KOPT-K1 (cell line): ENCODE measurements around the gene PARD6B.

ENCODE experiments used
- H3K27ac ChIP-seq: fragments of 200-600 bp; sonication (generic); 2 replicates; pipeline ENCODE4 v1.5.1; 2016; ENCODE audit warnings: antibody characterized with exemption, mild to moderate bottlenecking, low read depth, low read length; ENCODE audit not compliant: poor library complexity, severe bottlenecking
- H3K36me3 ChIP-seq: fragments of 200-600 bp; sonication (generic); 2 replicates; pipeline ENCODE4 v1.5.1; 2017; ENCODE audit warnings: antibody characterized with exemption, mild to moderate bottlenecking, low read length, moderate library complexity; ENCODE audit not compliant: insufficient read depth
- H3K9me3 ChIP-seq: fragments of 200-600 bp; sonication (generic); 2 replicates; pipeline ENCODE4 v1.5.1; 2017; ENCODE audit warnings: antibody characterized with exemption, low read length, mild to moderate bottlenecking; ENCODE audit not compliant: insufficient read depth, poor library complexity, severe bottlenecking

PARD6B gene, protein sequence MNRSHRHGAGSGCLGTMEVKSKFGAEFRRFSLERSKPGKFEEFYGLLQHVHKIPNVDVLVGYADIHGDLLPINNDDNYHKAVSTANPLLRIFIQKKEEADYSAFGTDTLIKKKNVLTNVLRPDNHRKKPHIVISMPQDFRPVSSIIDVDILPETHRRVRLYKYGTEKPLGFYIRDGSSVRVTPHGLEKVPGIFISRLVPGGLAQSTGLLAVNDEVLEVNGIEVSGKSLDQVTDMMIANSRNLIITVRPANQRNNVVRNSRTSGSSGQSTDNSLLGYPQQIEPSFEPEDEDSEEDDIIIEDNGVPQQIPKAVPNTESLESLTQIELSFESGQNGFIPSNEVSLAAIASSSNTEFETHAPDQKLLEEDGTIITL

DNA sequence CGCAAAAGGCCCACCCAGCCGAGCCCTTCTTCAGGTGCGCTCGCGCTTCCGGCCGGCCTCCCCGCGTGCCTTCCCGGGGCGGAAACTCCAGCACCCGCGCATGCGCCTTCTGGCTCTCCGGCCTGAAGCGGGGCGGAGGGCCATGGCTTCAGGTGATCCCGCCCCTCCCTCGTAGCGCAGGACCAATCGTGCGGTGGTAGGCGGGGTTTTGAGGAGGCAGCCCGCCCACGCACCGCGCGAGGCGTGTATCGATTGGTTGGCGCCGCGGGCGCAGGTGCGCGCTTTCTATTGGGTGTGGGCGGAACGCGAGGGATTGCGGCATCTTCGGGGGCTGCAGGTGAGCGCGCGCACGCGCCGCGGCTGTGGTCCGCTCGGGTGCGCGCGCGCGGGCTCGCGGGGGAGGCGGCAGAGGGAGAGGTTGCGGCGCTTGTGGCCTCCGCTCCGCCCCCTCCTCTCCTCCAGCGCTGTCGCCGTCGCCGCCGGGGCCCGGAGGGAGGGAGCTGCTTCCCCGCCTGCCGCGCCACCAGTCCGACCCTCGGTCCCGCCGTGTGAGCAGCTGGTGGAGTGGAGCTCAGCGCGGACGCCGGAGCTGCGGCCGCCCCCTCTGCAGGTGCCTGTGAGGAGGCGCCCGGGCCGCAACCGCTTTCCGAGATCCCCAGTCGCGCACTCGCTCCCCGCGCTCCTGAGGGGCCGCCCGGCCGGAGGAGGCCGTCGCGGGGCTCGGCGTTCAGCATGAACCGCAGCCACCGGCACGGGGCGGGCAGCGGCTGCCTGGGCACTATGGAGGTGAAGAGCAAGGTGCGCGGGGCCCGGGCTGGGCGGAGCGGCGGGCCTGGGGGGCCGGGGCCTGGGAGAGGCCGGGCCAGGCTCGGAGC lies at the start of gene PARD6B:
TSS of gene PARD6B (plus strand) at position 526 of the 875 bp plus-strand sequence. CDS start at position 733, 207 bp downstream.
- Histone ChIP-seq H3K9me3 (no peaks in the 10 kb centered on the region), H3K36me3 (no peaks in the 10 kb centered on the region), H3K27ac (peak within 1 kb of the TSS; percentile 54)

DNA sequence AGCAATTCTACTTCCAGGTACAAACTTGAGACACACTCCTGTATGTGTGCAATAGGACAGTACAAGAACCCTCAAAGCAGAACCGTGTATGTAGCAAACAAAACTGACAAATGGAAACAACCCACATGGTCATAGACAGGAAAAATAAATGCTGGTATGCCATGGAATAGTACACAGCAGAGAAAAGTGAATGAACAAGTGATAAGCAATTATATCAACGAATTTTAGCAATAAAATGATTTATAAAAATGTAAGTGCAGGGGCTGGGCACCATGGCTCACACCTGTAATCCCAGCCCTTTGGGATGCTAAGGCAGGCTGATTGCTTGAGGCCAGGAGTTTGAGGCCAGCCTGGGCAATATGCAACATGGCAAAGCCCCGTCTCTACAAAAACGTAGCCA lies 49.3 kb upstream of the PARD6B start:
- H3K36me3 ChIP-seq = no peaks in the 10 kb centered on the region
- no peaks in the 10 kb centered on the region for H3K9me3 ChIP-seq
- H3K27ac ChIP-seq = no peak overlapping the region

DNA sequence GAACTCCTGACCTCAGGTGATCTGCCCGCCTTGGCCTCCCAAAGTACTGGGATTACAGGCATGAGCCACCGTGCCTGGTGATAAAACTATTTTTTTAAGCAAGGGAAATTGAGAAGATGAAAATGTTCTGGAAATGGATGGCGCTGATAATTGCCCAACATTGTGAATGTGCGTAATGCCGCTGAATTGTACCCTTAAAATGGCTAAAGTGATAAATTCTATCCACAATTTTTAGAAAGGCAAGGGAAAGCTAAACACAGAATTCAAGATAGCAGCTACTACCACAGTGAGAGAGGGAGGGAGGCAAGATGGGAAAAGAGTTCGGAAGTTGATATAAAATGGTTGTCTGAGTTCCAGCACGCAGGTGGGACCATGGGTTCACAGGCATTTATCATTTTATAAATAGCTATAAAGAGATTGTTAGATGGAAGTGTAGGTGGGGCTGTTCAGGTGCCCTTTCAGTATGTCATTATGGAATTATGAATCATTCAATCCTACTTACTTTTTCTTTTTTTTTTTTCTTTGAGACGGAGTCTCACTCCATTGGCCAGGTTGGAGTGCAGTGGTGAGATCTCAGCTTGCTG lies 48.3 kb upstream of the PARD6B start:
- H3K36me3 ChIP-seq = no peaks in the 10 kb centered on the region
- no peak overlapping the region for H3K27ac ChIP-seq
- H3K9me3 ChIP-seq = no peaks in the 10 kb centered on the region

DNA sequence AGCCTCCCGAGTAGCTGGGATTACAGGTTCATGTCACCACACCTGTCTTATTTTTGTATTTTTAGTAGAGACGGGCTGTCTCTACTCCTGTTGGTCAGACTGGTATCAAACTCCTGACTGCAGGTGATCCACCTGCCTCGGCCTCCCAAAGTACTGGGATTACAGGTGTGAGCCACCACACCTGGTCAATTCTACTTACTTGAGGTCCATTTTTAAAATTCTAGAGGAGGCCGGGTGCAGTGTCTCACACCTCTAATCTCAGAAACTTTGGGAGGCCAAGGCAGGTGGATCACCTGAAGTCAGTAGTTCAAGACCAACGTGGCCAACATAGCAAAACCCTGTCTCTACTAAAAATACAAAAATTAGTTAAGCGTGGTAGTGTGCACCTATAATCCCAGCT lies 47.8 kb upstream of the PARD6B start:
- Histone ChIP-seq H3K9me3 (no peaks in the 10 kb centered on the region), H3K36me3 (no peaks in the 10 kb centered on the region), H3K27ac (no peak overlapping the region)

DNA sequence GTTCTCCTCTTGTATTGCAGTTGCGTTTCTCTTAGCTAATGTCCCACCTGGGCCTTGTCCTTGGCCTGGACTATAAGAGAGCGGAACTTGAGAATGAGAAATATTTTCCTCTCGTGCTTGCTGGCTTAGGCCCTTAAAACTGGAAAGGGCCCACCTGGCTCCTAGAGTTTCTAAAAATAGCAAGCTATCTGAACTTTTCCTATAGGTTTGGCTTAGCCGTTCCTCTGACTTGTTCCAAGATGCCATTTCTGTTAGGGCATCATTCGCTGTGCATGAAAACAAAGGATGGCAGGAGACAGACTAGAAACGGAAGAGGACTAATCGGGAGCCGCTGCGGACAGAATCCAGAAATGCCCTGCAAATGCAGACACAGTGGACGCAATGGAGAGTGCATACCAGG lies 44.6 kb upstream of the PARD6B start:
- Histone ChIP-seq H3K36me3 (no peaks in the 10 kb centered on the region), H3K9me3 (no peaks in the 10 kb centered on the region), H3K27ac (no peak overlapping the region)

DNA sequence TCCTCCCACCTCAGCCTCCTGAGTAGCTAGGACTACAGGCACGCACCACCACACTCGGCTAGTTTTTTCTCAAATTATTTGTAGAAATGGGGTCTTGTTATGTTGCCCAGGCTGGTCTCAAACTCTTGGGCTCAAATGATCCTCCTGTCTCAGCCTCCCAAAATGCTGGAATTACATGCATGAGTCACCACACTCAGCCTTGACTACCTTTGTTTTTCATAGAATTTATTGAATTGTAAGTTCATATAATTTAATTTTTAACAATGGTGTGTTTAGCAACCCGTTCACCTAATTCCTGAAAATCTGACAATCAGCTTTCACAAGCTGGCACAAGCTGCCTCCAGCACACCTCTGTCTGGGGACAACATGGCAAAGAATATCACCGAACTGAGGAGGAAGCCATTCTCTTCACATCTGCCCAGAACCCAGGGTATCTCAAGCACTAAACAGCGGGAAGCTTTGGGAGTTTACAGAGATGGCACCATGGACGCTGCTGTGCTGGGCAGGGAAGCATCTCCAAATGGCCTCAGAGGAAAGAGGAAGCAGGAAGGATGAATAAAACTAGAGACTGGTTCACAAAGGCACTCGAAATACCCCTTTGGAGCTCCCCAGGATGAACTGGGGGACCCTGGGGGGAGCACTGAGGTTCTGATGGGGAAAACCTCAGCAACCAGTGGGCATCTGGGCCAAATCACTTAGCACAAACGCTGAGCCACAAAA lies 43.0 kb upstream of the PARD6B start:
- H3K36me3 ChIP-seq = no peaks in the 10 kb centered on the region
- H3K27ac ChIP-seq = no peak overlapping the region
- H3K9me3 ChIP-seq = no peaks in the 10 kb centered on the region

DNA sequence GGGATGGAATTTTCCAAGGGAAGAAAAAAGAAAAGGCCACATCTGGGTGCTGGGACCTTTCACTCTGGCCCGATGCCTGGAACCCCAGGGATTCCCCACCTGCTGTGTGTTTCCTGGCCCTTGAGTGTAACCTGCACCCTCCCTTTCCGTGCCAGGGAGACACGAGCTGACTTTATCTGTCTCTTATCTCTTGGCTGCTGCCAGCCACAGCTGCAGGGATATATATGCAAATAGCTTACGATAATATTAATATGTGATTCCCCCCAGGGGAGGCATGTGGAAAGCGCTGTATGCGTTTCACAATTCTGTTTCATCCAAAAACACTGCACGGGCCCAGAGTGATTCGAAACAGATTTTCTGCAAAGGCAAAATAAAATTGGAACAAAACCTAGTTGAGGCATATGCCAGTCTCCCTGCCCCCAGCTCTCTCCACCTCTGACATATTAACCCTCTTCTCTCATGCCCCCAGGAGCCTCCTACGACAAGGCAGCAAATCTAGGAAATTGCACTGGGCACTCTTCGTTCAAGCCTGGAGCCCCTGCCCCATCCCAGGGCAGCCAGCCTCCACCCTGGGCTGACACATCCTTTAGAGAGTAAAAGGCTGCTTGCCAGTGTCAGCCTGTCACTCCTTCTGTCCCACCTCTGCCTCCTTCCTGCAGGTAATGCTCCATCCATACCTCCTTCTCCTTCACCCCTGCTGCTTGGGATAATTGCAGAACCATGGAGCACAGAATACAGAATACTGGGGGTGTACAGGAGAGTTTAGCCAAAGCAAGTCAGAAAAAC lies 41.3 kb upstream of the PARD6B start:
- H3K27ac ChIP-seq = no peak overlapping the region
- H3K9me3 ChIP-seq = no peaks in the 10 kb centered on the region
- H3K36me3 ChIP-seq = no peaks in the 10 kb centered on the region

DNA sequence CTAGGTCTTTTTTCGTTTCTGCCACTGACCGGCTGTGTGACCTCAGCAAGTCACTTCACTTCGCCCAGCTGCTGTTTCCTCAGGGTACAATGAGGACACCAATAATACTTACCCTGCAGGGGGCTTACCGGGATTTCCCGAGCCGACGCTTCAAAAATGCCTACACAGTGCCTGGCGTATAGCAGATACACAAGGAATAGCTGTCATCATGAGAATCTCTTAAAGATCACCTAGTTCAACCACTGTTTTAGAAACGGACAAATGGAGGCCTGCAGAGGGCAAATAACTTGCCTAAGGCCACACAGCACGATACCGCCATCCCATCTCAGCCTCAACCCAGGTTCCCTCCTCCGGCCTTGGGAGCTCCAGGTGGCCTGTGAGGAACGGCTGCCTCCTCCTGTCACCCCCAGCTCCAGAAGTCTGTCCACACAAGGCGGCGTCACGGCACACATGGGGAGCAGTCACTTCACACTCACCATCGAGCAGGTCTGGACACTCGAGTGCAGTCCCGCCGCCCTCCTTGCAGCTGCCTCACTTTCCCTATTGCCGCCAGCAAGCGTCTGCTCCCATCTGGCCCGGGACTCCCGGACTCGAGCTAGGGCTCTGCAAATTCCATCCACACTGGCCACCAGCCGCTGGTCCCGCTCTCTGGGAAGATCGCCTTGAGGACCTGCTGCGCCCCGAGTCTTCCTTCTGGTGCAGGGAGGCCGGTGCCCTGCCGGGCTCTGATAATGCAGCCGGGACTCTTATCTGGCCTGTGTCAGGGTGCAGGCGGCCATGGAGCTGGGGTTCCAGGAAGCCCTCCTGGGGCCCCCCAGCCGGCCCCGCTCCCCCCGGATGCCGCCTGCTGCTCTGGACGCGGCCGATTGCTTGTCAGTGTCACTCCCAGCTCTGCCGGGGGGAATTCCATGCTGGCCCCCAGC lies 40.5 kb upstream of the PARD6B start, which contains the start of gene RIPOR3:
TSS of gene RIPOR3 (minus strand) at position 893 of the 923 bp plus-strand sequence. CDS start at position 479, 414 bp downstream.
- H3K27ac ChIP-seq = no peak within 1 kb of the TSS
- no peaks in the 10 kb centered on the region for H3K9me3 ChIP-seq
- no peaks in the 10 kb centered on the region for H3K36me3 ChIP-seq

DNA sequence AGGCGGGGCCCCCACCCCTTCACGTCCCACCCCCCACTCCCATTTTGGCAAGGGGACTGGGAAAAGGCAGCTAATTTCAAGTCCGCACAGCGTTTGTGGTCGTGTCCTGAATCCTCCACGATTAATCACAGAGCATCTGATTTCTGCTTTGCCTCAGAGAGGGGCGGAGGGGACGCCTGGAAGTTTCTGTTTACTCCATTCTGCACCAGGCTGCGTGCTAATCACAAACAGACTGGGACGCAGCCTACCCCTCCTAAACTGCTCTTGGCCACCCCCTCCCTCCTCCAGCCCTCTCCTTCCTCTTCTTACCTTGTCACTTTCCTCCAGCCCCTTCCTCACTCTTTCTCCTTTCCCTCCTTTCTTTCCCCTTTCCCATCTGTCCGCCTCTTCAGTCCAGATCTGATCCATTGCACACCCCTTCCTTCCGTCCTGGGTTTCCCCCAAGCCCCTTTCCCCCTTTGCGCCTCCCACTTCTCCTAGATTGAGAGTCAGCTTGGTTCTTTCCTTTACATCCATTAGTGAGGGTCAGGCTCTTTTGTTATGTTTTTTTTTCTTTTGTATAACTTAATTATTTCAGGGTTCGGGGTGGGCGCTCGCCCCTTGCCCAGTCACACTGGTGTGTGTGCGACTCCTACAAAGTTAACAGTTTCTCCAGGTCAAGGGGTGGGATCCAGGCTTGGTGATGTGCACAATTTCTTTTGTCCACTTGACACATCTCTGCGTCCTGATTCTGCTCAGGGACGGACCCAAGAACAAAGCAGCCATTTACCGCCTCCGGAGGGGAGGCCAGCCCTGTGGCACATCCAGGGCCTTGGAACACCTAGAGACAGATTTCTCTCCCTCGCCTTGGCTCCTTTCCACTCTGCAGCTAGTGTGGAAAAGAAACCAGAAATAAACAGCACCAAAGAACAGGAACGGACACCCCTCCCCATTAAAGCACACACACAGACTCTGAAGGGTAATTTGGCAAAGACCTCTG lies 39.5 kb upstream of the PARD6B start:
- Histone ChIP-seq H3K9me3 (no peaks in the 10 kb centered on the region), H3K36me3 (no peaks in the 10 kb centered on the region), H3K27ac (no peak overlapping the region)

DNA sequence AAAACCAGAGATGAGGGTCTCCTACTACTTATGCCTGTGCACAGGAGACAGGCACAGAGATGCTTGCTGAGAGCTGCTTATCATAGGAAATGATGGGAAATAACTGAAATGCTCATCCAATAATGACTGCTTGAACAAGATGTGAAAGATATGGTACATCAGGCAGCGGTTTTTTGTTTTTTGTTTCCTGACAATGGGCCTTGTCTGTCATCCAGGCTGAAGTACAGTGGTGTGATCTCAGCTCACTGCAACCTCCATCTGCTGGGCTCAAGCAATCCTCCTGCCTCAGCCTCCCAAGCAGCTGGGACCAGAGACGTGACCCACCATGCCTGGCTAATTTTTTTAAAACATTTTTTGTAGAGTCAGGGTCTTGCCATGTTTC lies 38.8 kb upstream of the PARD6B start:
- H3K36me3 ChIP-seq = no peaks in the 10 kb centered on the region
- no peaks in the 10 kb centered on the region for H3K9me3 ChIP-seq
- H3K27ac ChIP-seq = no peak overlapping the region

DNA sequence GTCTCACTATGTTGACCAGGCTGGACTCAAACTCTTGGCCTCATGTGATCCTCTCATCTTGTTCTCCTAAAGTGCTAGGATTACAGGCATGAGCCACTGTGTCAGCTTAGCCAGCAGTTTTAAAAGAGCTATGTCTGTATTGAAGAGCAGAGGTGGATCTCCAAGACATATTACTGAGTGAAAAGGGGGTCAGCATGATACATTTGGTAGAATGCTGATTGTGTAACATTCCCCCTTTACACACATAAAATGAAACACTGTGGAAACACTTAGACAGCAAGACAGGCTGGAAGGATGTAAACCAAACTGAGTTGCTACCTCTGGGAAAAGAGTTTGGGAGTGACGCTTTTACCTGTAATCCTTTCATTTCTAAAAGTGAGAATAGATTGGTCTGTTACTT lies 38.4 kb upstream of the PARD6B start:
- Histone ChIP-seq H3K36me3 (no peaks in the 10 kb centered on the region), H3K27ac (no peak overlapping the region), H3K9me3 (no peaks in the 10 kb centered on the region)

DNA sequence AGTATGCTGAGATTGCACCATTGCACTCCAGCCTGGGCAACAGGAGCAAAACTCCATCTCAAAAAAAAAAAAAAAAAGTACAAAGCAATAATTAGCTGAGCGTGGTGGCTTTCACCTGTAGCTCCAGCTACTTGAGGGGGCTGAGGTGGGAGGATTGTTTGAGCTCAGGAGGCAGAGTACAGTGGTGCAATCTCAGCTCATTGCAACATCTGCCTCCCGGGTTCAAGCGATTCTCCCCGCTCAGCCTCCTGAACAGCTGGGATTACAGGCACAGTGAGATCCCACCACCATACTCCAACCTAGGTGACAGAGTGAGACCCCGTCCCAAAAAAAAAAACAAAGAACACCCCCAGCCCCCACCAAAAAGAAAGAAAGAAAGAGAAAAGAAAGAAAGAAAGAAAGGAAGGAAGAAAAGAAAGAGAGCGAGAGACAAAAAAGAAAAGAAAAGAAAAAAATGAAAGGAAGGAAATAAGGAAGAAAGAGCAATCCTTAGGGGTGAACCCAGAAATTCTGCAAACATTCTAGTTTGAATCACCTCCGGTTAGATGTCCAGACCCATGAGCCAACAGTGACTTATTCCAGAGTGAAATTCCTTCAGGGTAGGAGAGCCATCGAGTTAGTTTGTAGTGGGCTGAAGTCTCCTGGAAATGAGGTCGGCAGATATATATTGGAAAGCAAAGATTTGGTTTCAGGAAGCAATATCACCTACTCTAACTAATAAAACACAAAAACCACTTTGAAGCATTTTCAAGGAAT lies 36.8 kb upstream of the PARD6B start:
- Histone ChIP-seq H3K36me3 (no peaks in the 10 kb centered on the region), H3K27ac (no peak overlapping the region), H3K9me3 (no peaks in the 10 kb centered on the region)
